ENCODE data around the gene COL4A3.

Gene COL4A3

DNA sequence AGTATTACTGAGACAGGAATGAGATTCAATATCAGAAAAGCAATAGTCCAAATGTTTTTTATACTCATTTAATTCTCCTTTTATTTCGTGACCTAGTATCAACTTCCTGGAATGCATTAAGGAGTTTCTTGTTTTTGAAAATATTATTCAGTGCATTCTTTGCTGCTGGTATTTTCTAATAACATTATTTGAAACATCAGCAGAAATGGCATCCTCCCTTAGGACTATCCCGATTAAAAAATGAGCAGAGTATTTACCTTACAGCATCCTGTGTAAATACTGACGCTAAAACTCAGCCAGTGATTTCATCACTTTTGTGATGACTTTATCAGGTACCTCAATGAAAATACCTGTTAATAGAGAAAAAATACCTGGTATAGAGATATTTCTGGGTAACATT lies 16.3 kb downstream of the COL4A3 start:
- TF ChIP-seq, protein P1, sequence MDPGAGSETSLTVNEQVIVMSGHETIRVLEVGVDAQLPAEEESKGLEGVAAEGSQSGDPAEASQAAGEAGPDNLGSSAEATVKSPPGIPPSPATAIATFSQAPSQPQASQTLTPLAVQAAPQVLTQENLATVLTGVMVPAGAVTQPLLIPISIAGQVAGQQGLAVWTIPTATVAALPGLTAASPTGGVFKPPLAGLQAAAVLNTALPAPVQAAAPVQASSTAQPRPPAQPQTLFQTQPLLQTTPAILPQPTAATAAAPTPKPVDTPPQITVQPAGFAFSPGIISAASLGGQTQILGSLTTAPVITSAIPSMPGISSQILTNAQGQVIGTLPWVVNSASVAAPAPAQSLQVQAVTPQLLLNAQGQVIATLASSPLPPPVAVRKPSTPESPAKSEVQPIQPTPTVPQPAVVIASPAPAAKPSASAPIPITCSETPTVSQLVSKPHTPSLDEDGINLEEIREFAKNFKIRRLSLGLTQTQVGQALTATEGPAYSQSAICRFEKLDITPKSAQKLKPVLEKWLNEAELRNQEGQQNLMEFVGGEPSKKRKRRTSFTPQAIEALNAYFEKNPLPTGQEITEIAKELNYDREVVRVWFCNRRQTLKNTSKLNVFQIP (CRISPR knock-in tag; IDR thresholded peaks at IDR 0.05; ENCODE audit: borderline replicate concordance, low read depth): no peak
- TF ChIP-seq, protein P2, sequence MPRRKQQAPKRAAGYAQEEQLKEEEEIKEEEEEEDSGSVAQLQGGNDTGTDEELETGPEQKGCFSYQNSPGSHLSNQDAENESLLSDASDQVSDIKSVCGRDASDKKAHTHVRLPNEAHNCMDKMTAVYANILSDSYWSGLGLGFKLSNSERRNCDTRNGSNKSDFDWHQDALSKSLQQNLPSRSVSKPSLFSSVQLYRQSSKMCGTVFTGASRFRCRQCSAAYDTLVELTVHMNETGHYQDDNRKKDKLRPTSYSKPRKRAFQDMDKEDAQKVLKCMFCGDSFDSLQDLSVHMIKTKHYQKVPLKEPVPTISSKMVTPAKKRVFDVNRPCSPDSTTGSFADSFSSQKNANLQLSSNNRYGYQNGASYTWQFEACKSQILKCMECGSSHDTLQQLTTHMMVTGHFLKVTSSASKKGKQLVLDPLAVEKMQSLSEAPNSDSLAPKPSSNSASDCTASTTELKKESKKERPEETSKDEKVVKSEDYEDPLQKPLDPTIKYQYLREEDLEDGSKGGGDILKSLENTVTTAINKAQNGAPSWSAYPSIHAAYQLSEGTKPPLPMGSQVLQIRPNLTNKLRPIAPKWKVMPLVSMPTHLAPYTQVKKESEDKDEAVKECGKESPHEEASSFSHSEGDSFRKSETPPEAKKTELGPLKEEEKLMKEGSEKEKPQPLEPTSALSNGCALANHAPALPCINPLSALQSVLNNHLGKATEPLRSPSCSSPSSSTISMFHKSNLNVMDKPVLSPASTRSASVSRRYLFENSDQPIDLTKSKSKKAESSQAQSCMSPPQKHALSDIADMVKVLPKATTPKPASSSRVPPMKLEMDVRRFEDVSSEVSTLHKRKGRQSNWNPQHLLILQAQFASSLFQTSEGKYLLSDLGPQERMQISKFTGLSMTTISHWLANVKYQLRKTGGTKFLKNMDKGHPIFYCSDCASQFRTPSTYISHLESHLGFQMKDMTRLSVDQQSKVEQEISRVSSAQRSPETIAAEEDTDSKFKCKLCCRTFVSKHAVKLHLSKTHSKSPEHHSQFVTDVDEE (CRISPR knock-in tag; IDR thresholded peaks at IDR 0.05): no peak
- TF ChIP-seq ZC3H10 (CRISPR knock-in tag; IDR thresholded peaks at IDR 0.05) (no peak), OSR1 (CRISPR knock-in tag; IDR thresholded peaks at IDR 0.05) (no peak)
- TF ChIP-seq, protein P3, sequence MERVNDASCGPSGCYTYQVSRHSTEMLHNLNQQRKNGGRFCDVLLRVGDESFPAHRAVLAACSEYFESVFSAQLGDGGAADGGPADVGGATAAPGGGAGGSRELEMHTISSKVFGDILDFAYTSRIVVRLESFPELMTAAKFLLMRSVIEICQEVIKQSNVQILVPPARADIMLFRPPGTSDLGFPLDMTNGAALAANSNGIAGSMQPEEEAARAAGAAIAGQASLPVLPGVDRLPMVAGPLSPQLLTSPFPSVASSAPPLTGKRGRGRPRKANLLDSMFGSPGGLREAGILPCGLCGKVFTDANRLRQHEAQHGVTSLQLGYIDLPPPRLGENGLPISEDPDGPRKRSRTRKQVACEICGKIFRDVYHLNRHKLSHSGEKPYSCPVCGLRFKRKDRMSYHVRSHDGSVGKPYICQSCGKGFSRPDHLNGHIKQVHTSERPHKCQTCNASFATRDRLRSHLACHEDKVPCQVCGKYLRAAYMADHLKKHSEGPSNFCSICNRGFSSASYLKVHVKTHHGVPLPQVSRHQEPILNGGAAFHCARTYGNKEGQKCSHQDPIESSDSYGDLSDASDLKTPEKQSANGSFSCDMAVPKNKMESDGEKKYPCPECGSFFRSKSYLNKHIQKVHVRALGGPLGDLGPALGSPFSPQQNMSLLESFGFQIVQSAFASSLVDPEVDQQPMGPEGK (CRISPR knock-in tag; IDR thresholded peaks at IDR 0.05; ENCODE audit: borderline replicate concordance): no peak

DNA sequence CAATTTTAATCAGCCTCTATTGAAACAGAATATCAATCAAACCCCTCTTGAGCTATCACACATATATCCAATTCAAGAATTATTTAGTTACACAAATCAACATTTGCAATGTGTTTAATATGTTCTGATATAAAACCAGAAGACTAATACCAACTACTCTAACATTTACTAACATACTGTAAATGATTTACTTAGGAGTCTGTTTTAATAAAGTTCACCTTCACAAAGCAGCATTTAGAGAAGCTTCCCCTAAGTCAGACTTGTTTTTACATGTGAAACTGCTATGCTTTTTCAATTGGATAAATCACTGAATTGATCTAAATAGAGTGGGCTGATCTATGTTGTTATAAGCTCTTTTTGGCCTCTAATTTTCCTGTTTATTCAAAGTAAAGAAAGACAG lies 18.3 kb downstream of the COL4A3 start:
- no peak for ATAC-seq
- no peak for TF ChIP-seq OSR1 (CRISPR knock-in tag; IDR thresholded peaks at IDR 0.05)
- no peak for TF ChIP-seq RARB (CRISPR knock-in tag; IDR thresholded peaks at IDR 0.05)
- TF ChIP-seq ZC3H10 (CRISPR knock-in tag; IDR thresholded peaks at IDR 0.05): no peak
- TF ChIP-seq TOX (CRISPR knock-in tag; IDR thresholded peaks at IDR 0.05; ENCODE audit: borderline replicate concordance): no peak
- no peak for TF ChIP-seq CSDC2 (CRISPR knock-in tag; IDR thresholded peaks at IDR 0.05)
- no peak for TF ChIP-seq ZFP3 (CRISPR knock-in tag; IDR thresholded peaks at IDR 0.05)
- no peak for TF ChIP-seq ZNF8 (CRISPR knock-in tag; IDR thresholded peaks at IDR 0.05)
- TF ChIP-seq, protein P3 (CRISPR knock-in tag; IDR thresholded peaks at IDR 0.05; ENCODE audit: borderline replicate concordance): no peak
- TF ChIP-seq, protein P4, sequence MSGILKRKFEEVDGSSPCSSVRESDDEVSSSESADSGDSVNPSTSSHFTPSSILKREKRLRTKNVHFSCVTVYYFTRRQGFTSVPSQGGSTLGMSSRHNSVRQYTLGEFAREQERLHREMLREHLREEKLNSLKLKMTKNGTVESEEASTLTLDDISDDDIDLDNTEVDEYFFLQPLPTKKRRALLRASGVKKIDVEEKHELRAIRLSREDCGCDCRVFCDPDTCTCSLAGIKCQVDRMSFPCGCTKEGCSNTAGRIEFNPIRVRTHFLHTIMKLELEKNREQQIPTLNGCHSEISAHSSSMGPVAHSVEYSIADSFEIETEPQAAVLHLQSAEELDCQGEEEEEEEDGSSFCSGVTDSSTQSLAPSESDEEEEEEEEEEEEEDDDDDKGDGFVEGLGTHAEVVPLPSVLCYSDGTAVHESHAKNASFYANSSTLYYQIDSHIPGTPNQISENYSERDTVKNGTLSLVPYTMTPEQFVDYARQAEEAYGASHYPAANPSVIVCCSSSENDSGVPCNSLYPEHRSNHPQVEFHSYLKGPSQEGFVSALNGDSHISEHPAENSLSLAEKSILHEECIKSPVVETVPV (CRISPR knock-in tag; IDR thresholded peaks at IDR 0.05): no peak
- no peak for TF ChIP-seq TCF4 (CRISPR knock-in tag; IDR thresholded peaks at IDR 0.05; ENCODE audit: borderline replicate concordance)
- TF ChIP-seq BACH2 (CRISPR knock-in tag; IDR thresholded peaks at IDR 0.05; ENCODE audit: borderline replicate concordance): no peak
- TF ChIP-seq, protein P2 (CRISPR knock-in tag; IDR thresholded peaks at IDR 0.05): no peak
- no peak for TF ChIP-seq ZNF565 (CRISPR knock-in tag; conservative IDR thresholded peaks at IDR 0.05; ENCODE audit: low read depth)
- TF ChIP-seq, protein P5, sequence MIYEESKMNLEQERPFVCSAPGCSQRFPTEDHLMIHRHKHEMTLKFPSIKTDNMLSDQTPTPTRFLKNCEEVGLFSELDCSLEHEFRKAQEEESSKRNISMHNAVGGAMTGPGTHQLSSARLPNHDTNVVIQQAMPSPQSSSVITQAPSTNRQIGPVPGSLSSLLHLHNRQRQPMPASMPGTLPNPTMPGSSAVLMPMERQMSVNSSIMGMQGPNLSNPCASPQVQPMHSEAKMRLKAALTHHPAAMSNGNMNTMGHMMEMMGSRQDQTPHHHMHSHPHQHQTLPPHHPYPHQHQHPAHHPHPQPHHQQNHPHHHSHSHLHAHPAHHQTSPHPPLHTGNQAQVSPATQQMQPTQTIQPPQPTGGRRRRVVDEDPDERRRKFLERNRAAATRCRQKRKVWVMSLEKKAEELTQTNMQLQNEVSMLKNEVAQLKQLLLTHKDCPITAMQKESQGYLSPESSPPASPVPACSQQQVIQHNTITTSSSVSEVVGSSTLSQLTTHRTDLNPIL (CRISPR knock-in tag; IDR thresholded peaks at IDR 0.05; ENCODE audit: low read depth): no peak
- no peak for TF ChIP-seq PPARA (CRISPR knock-in tag; IDR thresholded peaks at IDR 0.05; ENCODE audit: borderline replicate concordance)
- no peak for TF ChIP-seq ARNTL (CRISPR knock-in tag; IDR thresholded peaks at IDR 0.05; ENCODE audit: borderline replicate concordance, low read depth)
- TF ChIP-seq ZNF70 (CRISPR knock-in tag; IDR thresholded peaks at IDR 0.05): no peak
- TF ChIP-seq, protein P1 (CRISPR knock-in tag; IDR thresholded peaks at IDR 0.05; ENCODE audit: borderline replicate concordance, low read depth): no peak
- TF ChIP-seq GLIS3 (CRISPR knock-in tag; IDR thresholded peaks at IDR 0.05): no peak

More for the DNA sequence above, 16.3 kb downstream of the COL4A3 start:
- ATAC-seq: peak; percentile 53

Data from SK-N-SH treated with all-trans-retinoic acid at 6 μM for 48 hours (cell line).